ENCODE results near the gene GJD3.
A peak's percentile ranks its signal among the peaks of the same experiment; 100 is the strongest.
"Not testable (repeated sequence)": the region's sequence is repeated elsewhere in the genome, so short reads cannot be mapped to it uniquely, and the experiment has no call there.

The GJD3 gene

DNA sequence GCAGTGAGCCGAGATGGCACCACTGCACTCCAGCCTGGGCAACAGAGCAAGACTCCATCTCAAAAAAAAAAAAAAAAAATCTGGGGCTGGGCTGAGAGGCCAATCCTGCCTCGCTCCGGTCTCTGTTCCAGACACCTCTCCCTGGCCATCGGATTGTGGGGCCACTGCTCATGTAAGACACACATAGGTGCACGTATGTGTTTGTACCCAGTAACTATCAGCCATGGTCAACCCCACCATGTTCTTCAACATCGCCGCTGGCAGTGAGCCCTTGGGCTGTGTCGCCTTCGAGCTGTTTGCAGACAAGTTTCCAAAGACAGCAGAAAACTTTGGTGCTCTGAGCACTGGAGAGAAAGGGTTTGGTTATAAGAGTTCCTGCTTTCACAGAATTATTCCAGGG lies 3.2 kb upstream of the GJD3 start:
- H4K8ac ChIP-seq (ENCODE audit: low read depth, low read length); H3K4me3 ChIP-seq (ENCODE audit: low read length); H4K5ac ChIP-seq (ENCODE audit: low read length); H3K18ac ChIP-seq (ENCODE audit: low read length); H3K79me1 ChIP-seq (ENCODE audit: low read length); H3K79me2 ChIP-seq (ENCODE audit: control insufficient read depth, insufficient read depth, low read length); H3K36me3 ChIP-seq (ENCODE audit: control insufficient read depth, insufficient read depth, low read length); H3K4me1 ChIP-seq (ENCODE audit: control insufficient read depth, low read depth, low read length); H2BK5ac ChIP-seq (ENCODE audit: low read length); H3K27me3 ChIP-seq (ENCODE audit: insufficient read depth, low read length, poor library complexity); H3K9ac ChIP-seq (ENCODE audit: low read length); DNase-seq; H2BK15ac ChIP-seq (replicated peaks; ENCODE audit: low read depth); H3K56ac ChIP-seq (ENCODE audit: low read length); H2BK120ac ChIP-seq (ENCODE audit: low read depth, low read length); H3K23ac ChIP-seq (ENCODE audit: low read length); H3K4me2 ChIP-seq (ENCODE audit: low read length); H3K4ac ChIP-seq (ENCODE audit: low read depth, low read length); H2AK5ac ChIP-seq (ENCODE audit: low read length); H3K27ac ChIP-seq (ENCODE audit: low read depth, low read length): not testable (repeated sequence)
- WGBS (ENCODE audit: extremely low coverage, insufficient coverage, low lambda C conversion rate) = no CpG with 5 or more reads among the region's 9 CpGs

DNA sequence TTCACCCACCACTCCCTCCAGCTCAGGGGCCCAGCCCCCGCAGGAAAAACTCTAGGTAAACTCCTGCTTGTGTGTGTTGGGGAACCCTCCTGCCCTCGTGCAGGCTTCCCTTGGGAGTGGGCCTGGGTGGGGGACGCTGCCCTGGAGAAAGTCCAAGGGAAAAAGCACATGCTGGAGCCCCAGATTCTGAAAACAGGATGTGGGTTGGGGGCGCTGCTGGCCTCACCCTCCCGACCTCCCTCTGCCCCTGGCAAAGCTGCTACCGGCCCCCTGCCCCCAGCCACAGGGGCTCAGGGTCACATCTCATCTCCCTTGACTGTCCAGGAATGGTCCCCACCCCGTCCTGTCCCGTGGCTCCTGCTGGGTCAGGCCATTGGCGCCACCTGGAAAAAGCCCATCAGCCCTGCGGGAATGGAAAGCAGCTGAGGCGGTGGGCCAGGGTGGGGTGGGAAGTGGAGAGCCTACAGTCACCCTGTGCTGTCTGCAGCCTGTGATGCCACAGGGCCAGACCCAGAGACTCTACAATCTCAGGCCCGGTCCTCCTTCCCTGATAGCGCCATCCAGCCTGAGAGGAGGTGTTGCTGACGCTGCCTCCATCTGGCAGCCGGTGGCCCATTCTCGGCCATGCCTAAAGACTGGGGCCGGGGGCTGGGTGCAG lies 2.5 kb upstream of the GJD3 start:
- H3K56ac ChIP-seq (ENCODE audit: low read length) = no peak overlapping the region
- no peak overlapping the region for H3K4ac ChIP-seq (ENCODE audit: low read depth, low read length)
- H3K4me3 ChIP-seq (ENCODE audit: low read length) = no peak overlapping the region
- no peaks in the 10 kb centered on the region for H3K79me2 ChIP-seq (ENCODE audit: control insufficient read depth, insufficient read depth, low read length)
- H2BK120ac ChIP-seq (ENCODE audit: low read depth, low read length) = no peak overlapping the region
- no peak overlapping the region for H3K27ac ChIP-seq (ENCODE audit: low read depth, low read length)
- H3K18ac ChIP-seq (ENCODE audit: low read length) = no peak overlapping the region
- no peaks in the 10 kb centered on the region for H3K36me3 ChIP-seq (ENCODE audit: control insufficient read depth, insufficient read depth, low read length)
- H4K5ac ChIP-seq (ENCODE audit: low read length) = no peak overlapping the region
- no peaks in the 10 kb centered on the region for H3K79me1 ChIP-seq (ENCODE audit: low read length)
- no peak overlapping the region for H3K23ac ChIP-seq (ENCODE audit: low read length)
- no peak overlapping the region for H2BK15ac ChIP-seq (replicated peaks; ENCODE audit: low read depth)
- WGBS (ENCODE audit: extremely low coverage, insufficient coverage, low lambda C conversion rate) = no CpG with 5 or more reads among the region's 17 CpGs
- H2AK5ac ChIP-seq (ENCODE audit: low read length) = no peak overlapping the region
- H3K4me2 ChIP-seq (ENCODE audit: low read length) = no peak overlapping the region
- no peak overlapping the region for H2BK5ac ChIP-seq (ENCODE audit: low read length)
- no peak overlapping the region for H4K8ac ChIP-seq (ENCODE audit: low read depth, low read length)
- H3K4me1 ChIP-seq (ENCODE audit: control insufficient read depth, low read depth, low read length) = no peaks in the 10 kb centered on the region
- no peak for DNase-seq
- H3K27me3 ChIP-seq (ENCODE audit: insufficient read depth, low read length, poor library complexity) = peaks cover 4% of the 10 kb centered on the region
- no peak overlapping the region for H3K9ac ChIP-seq (ENCODE audit: low read length)

DNA sequence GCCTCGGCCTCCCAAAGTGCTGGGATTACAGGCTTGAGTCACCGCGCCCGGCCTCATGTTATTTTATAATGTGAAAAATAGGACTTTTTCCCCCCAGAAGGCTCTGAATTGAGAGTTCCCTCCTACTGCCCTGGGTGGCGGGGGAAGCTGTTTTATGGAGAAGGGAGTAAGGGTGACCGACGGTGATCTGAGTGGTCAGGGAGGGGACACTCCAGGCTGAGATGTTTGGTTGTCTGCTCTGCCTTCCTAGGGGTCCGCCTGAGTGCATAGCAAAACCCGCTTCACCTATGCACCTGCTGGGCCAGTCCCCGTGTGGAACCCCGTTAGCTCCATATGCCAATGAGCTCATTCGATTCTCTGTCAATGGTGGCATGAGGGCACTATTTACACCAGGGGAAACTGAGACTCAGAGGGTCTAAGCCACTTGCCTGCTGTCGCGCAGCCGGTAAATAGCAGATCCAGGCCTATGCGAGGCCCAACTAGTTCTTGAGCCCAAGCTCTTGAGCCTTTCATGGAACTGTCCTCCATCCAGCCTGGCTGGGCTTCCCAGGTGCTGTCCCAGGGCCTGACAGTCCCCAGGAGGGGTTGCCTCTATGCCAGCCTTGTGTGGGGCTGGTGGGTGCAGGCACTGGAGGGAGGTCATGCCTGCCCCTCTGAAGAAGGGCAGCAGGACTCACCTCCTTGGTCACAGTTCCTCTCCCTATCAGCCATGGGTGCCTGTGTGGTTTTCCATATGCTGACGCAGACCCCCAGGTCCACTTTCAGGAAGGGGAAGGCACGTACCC lies 1.7 kb upstream of the GJD3 start:
- H3K4me2 ChIP-seq (ENCODE audit: low read length) = no peak overlapping the region
- H3K36me3 ChIP-seq (ENCODE audit: control insufficient read depth, insufficient read depth, low read length) = no peaks in the 10 kb centered on the region

DNA sequence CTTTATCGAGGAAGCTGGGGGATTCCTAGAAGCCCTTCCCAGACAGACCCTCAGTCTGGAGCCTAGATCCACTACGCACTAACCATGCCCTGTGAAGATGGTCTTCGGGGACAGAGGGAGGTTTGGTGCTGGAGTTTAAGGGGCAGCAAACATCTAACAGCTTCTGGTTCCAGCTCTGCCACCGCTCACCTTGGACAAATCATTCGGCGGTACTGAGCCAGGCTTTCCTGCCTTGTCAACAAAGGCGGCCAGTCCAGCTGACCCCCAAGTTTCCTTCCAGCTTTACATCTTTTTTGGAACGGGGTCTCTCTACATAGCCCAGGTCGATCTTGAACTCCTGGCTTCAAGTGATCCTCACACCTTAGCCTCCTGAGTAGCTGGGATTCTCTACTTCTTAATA lies 369 bp upstream of the GJD3 start:
- Histone ChIP-seq H3K4ac (ENCODE audit: low read depth, low read length) (no peak overlapping the region), H3K56ac (ENCODE audit: low read length) (no peak overlapping the region), H2BK5ac (ENCODE audit: low read length) (no peak overlapping the region), H3K18ac (ENCODE audit: low read length) (no peak overlapping the region), H4K5ac (ENCODE audit: low read length) (no peak overlapping the region), H2BK120ac (ENCODE audit: low read depth, low read length) (no peak overlapping the region), H2AK5ac (ENCODE audit: low read length) (no peak overlapping the region), H3K9ac (ENCODE audit: low read length) (no peak overlapping the region), H3K36me3 (ENCODE audit: control insufficient read depth, insufficient read depth, low read length) (no peaks in the 10 kb centered on the region), H3K4me1 (ENCODE audit: control insufficient read depth, low read depth, low read length) (no peaks in the 10 kb centered on the region), H2BK15ac (replicated peaks; ENCODE audit: low read depth) (no peak overlapping the region), H3K4me3 (ENCODE audit: low read length) (no peak overlapping the region), H3K79me2 (ENCODE audit: control insufficient read depth, insufficient read depth, low read length) (no peaks in the 10 kb centered on the region), H4K8ac (ENCODE audit: low read depth, low read length) (no peak overlapping the region), H3K79me1 (ENCODE audit: low read length) (no peaks in the 10 kb centered on the region), H3K27ac (ENCODE audit: low read depth, low read length) (no peak overlapping the region), H3K27me3 (ENCODE audit: insufficient read depth, low read length, poor library complexity) (peaks cover 4% of the 10 kb centered on the region), H3K23ac (ENCODE audit: low read length) (no peak overlapping the region), H3K4me2 (ENCODE audit: low read length) (no peak overlapping the region)
- no CpG with 5 or more reads among the region's 9 CpGs for WGBS (ENCODE audit: extremely low coverage, insufficient coverage, low lambda C conversion rate)
- no peak for DNase-seq

More for the DNA sequence above, 1.7 kb upstream of the GJD3 start:
- no CpG with 5 or more reads among the region's 18 CpGs for WGBS (ENCODE audit: extremely low coverage, insufficient coverage, low lambda C conversion rate)
- H3K4ac ChIP-seq (ENCODE audit: low read depth, low read length) = no peak overlapping the region
- H3K79me1 ChIP-seq (ENCODE audit: low read length) = no peaks in the 10 kb centered on the region
- no peak overlapping the region for H3K23ac ChIP-seq (ENCODE audit: low read length)
- H2BK5ac ChIP-seq (ENCODE audit: low read length) = no peak overlapping the region
- no peak overlapping the region for H2BK15ac ChIP-seq (replicated peaks; ENCODE audit: low read depth)
- no peak overlapping the region for H3K56ac ChIP-seq (ENCODE audit: low read length)
- no peak overlapping the region for H3K27ac ChIP-seq (ENCODE audit: low read depth, low read length)
- H3K9ac ChIP-seq (ENCODE audit: low read length) = no peak overlapping the region
- H3K79me2 ChIP-seq (ENCODE audit: control insufficient read depth, insufficient read depth, low read length) = no peaks in the 10 kb centered on the region
- H3K4me1 ChIP-seq (ENCODE audit: control insufficient read depth, low read depth, low read length) = no peaks in the 10 kb centered on the region
- peaks cover 4% of the 10 kb centered on the region for H3K27me3 ChIP-seq (ENCODE audit: insufficient read depth, low read length, poor library complexity)
- no peak overlapping the region for H2AK5ac ChIP-seq (ENCODE audit: low read length)
- no peak overlapping the region for H3K18ac ChIP-seq (ENCODE audit: low read length)
- no peak overlapping the region for H4K5ac ChIP-seq (ENCODE audit: low read length)
- H2BK120ac ChIP-seq (ENCODE audit: low read depth, low read length) = no peak overlapping the region
- H4K8ac ChIP-seq (ENCODE audit: low read depth, low read length) = no peak overlapping the region
- no peak overlapping the region for H3K4me3 ChIP-seq (ENCODE audit: low read length)
- DNase-seq = no peak

- no CpG with 5 or more reads among the region's 91 CpGs for WGBS (ENCODE audit: extremely low coverage, insufficient coverage, low lambda C conversion rate)
These were observed 1.3 kb downstream of the GJD3 start for GRCh38 chr17:40363111-40363827.

More at GRCh38 chr17:40363111-40363827, 1.3 kb downstream of the GJD3 start:
- no peak overlapping the region for H2AK5ac ChIP-seq (ENCODE audit: low read length)
- H3K36me3 ChIP-seq (ENCODE audit: control insufficient read depth, insufficient read depth, low read length) = no peaks in the 10 kb centered on the region
- peak overlapping the region; percentile 54 for H3K9ac ChIP-seq (ENCODE audit: low read length)
- no peak overlapping the region for H4K8ac ChIP-seq (ENCODE audit: low read depth, low read length)
- no peaks in the 10 kb centered on the region for H3K4me1 ChIP-seq (ENCODE audit: control insufficient read depth, low read depth, low read length)
- H3K4me2 ChIP-seq (ENCODE audit: low read length) = peak overlapping the region; percentile 61
- H3K56ac ChIP-seq (ENCODE audit: low read length) = peak overlapping the region; percentile 86
- peak overlapping the region; percentile 28 for H3K4me3 ChIP-seq (ENCODE audit: low read length)
- H3K18ac ChIP-seq (ENCODE audit: low read length) = no peak overlapping the region
- H3K79me1 ChIP-seq (ENCODE audit: low read length) = no peaks in the 10 kb centered on the region
- H3K79me2 ChIP-seq (ENCODE audit: control insufficient read depth, insufficient read depth, low read length) = no peaks in the 10 kb centered on the region
- no peak overlapping the region for H3K27ac ChIP-seq (ENCODE audit: low read depth, low read length)
- no peak overlapping the region for H2BK5ac ChIP-seq (ENCODE audit: low read length)
- no peak overlapping the region for H2BK15ac ChIP-seq (replicated peaks; ENCODE audit: low read depth)
- no peak for DNase-seq
- H3K4ac ChIP-seq (ENCODE audit: low read depth, low read length) = no peak overlapping the region
- H2BK120ac ChIP-seq (ENCODE audit: low read depth, low read length) = no peak overlapping the region
- H4K5ac ChIP-seq (ENCODE audit: low read length) = no peak overlapping the region
- H3K27me3 ChIP-seq (ENCODE audit: insufficient read depth, low read length, poor library complexity) = peaks cover 4% of the 10 kb centered on the region
- H3K23ac ChIP-seq (ENCODE audit: low read length) = peak overlapping the region; percentile 97

Data from mesendoderm (in vitro differentiated cells).